AG09309 (cell line): ENCODE measurements around the gene OPTC.

Experiments
- DNase-seq: peaks from one replicate; pipeline ENCODE4 v3.0.0-alpha.2; 2010; ENCODE audit warnings: low read depth
- H3K4me3 ChIP-seq: 2 replicates; pipeline ENCODE4 v1.5.1; 2011; ENCODE audit warnings: mild to moderate bottlenecking, low read depth, low read length, moderate library complexity; ENCODE audit not compliant: control insufficient read depth
- CTCF ChIP-seq: IDR thresholded peaks from 2 replicates; pipeline ENCODE4 v1.5.1; 2011; ENCODE audit warnings: mild to moderate bottlenecking, low read depth, low read length, inconsistent platforms; ENCODE audit not compliant: insufficient read depth, control insufficient read depth; ENCODE audit errors: missing control alignments

The OPTC gene

GRCh38 chr1:203526572-203526971 is 32.6 kb downstream of the OPTC start:
- DNase-seq, result no peak
- TF ChIP-seq CTCF, result no peak
- H3K4me3 ChIP-seq, result no peak overlapping the region

- no peak for TF ChIP-seq CTCF
- DNase-seq, result no peak
- no peak overlapping the region for H3K4me3 ChIP-seq
These were observed 33.1 kb downstream of the OPTC start for GRCh38 chr1:203527013-203527412.

- no peak for TF ChIP-seq CTCF
- H3K4me3 ChIP-seq, result no peak overlapping the region
- DNase-seq, result no peak
These were observed 34.1 kb downstream of the OPTC start for GRCh38 chr1:203528063-203528462.

GRCh38 chr1:203528976-203529835 is 35.3 kb downstream of the OPTC start:
- TF ChIP-seq CTCF, result no peak

GRCh38 chr1:203531063-203531462 is 37.1 kb downstream of the OPTC start:
- no peak for DNase-seq
- H3K4me3 ChIP-seq, result no peak overlapping the region
- TF ChIP-seq CTCF, result no peak

More at GRCh38 chr1:203528976-203529835, 35.3 kb downstream of the OPTC start:
- no peak overlapping the region for H3K4me3 ChIP-seq
- DNase-seq, result no peak

- no peak overlapping the region for H3K4me3 ChIP-seq
- TF ChIP-seq CTCF, result no peak
These were observed 40.1 kb downstream of the OPTC start for GRCh38 chr1:203534012-203534411.

More at GRCh38 chr1:203534012-203534411, 40.1 kb downstream of the OPTC start:
- DNase-seq, result no peak
